Adrenal gland (tissue), 12 donors: Measurements from ENCODE around the gene UTF1. TPM values are rescaled to one million over a fixed set of nuclear protein-coding genes. Genes with fewer than 3 reads are reported as not detected.

Source experiments
- DNase-seq, 7 donors: peaks; one replicate each; pipeline ENCODE4 v3.0.0-alpha.2; 2019 to 2020
- H3K27ac ChIP-seq, 5 donors: fragments of 200-600 bp; sonication (generic) in 4 of 5; 1 replicate in 3 of 5; 2 replicates in 2 of 5; pipeline versions ENCODE4 v1.5.1 to v1.8.0; 2016 to 2020; ENCODE audit warnings: mild to moderate bottlenecking in 1 of 5
- H3K27me3 ChIP-seq: fragments of 200-600 bp; 2 replicates; pipeline ENCODE4 v1.8.0; 2021
- H3K36me3 ChIP-seq, 2 donors: fragments of 200-600 bp; replicated peaks in 1 of 2; 1 replicate in 1 of 2; 2 replicates in 1 of 2; pipeline versions ENCODE4 v1.5.1 to v1.8.0; 2018 to 2022
- H3K4me1 ChIP-seq, 2 donors: fragments of 200-600 bp; replicated peaks in 1 of 2; 1 replicate in 1 of 2; 2 replicates in 1 of 2; pipeline versions ENCODE4 v1.5.1 to v1.8.0; 2018 to 2021
- H3K4me3 ChIP-seq, 4 donors: fragments of 200-600 bp; sonication (generic) in 3 of 4; one replicate each; pipeline ENCODE4 v1.5.1; 2016 to 2018
- H3K9me3 ChIP-seq, 3 donors: fragments of 200-600 bp; sonication (generic) in 1 of 3; replicated peaks in 1 of 3; 1 replicate in 2 of 3; 2 replicates in 1 of 3; pipeline versions ENCODE4 v1.5.1 to v1.8.0; 2016 to 2021
- CTCF ChIP-seq, 6 experiments: fragments of 450-650 bp in 4 of 6; fragments of 200-600 bp in 2 of 6; sonication (generic) in 1 of 6; IDR thresholded peaks; 1 replicate in 5 of 6; 2 replicates in 1 of 6; pipeline versions ENCODE4 v1.5.1 to v1.8.0; 2016 to 2021; ENCODE audit warnings: antibody characterized with exemption in 6 of 6, mild to moderate bottlenecking in 2 of 6, moderate library complexity in 1 of 6
- POLR2A ChIP-seq, 2 donors: fragments of 450-650 bp; IDR thresholded peaks; one replicate each; pipeline ENCODE4 v1.6.1; 2017; ENCODE audit warnings: antibody characterized with exemption in 2 of 2, mild to moderate bottlenecking in 2 of 2, moderate library complexity in 1 of 2
- WGBS, 4 donors: extraction: QIAGEN DNeasy Blood & Tissue Kit in 2 of 4; methylation state at CpG; one replicate each; pipeline versions ENCODE4 v1.1.5 to v1.1.7; 2013 to 2017; 5-methylcytosine and 5-hydroxymethylcytosine counted together
- intact Hi-C, 2 donors: fragments of 100-400 bp; cut with DNase I; formaldehyde crosslinking; loops; one replicate each; pipeline versions ENCODE4 v1.14.1 to v1.15.0; 2022 to 2023
- polyA plus RNA-seq, 3 donors: library from polyadenylated mRNA; stranded (reverse); fragments of 200-250 nt in 2 of 3; fragments of 350-450 nt in 1 of 3; fragmentation: Illumina TruSeq in 1 of 3; extraction: RNeasy Lipid Tissue Mini Kit (QIAGEN cat#74804) in 1 of 3; gene quantifications; one replicate each; pipeline ENCODE4 v1.2.3, GENCODE V29; 2013 to 2014
- total RNA-seq, 9 donors: library from RNA; depleted of rRNA in 4 of 9; stranded (reverse); fragments of >200 nt in 4 of 9; fragments of 120-200 nt in 1 of 9; fragmentation: NEBNext Ultra II Directional in 1 of 9; extraction: Animal tissue kit (Norgen Biotek cat#: 25700) in 1 of 9; gene quantifications; one replicate each; pipeline versions ENCODE4 v1.1.0 to v1.2.4, GENCODE V29; 2013 to 2023
- donor health status: healthy with polysubstance abuse.
- donor health status: Bipolar disorder and iron deficiency.
- donor health status: DM: yes; HTN: yes; CAD: no.
- donor health status: DM: no; HTN: no; CAD: no.
- donor health status: DM: no; HTN: no; CAD: no.
- donor health status: DM: yes; HTN: yes; CAD: no.

Gene UTF1
- total and polyA plus RNA-seq, 12 donors = 0.19 to 0.24 TPM; not detected in 10

- no peaks in the 10 kb centered on the region for H3K36me3 ChIP-seq
- H3K9me3 ChIP-seq = no peaks in the 10 kb centered on the region
- 88 to 100% (median 96%) methylated on average over 2 to 22 of the region's 22 CpGs for WGBS, 4 donors
- no peak for DNase-seq
- no peaks in the 10 kb centered on the region for H3K4me1 ChIP-seq
- intact Hi-C loops = no loop called here
- TF ChIP-seq CTCF (IDR thresholded peaks at IDR 0.05) = no peak
- TF ChIP-seq POLR2A (IDR thresholded peaks at IDR 0.05) = no peak
- no peaks in the 10 kb centered on the region for H3K27me3 ChIP-seq
- no peak overlapping the region for H3K27ac ChIP-seq
- no peak overlapping the region for H3K4me3 ChIP-seq
Measured at GRCh38 chr10:133189256-133189655, 40.8 kb upstream of the UTF1 start.

- Histone ChIP-seq H3K27me3 (no peaks in the 10 kb centered on the region), H3K4me3 (no peak overlapping the region), H3K9me3 (no peaks in the 10 kb centered on the region), H3K27ac (no peak overlapping the region), H3K36me3 (no peaks in the 10 kb centered on the region), H3K4me1 (no peaks in the 10 kb centered on the region)
- WGBS, 4 donors = 87 to 93% (median 91%) methylated on average over 11 to 14 of the region's 14 CpGs
- no peak for TF ChIP-seq POLR2A (IDR thresholded peaks at IDR 0.05)
- no peak for TF ChIP-seq CTCF (IDR thresholded peaks at IDR 0.05)
- intact Hi-C loops = no loop called here
- no peak for DNase-seq
Measured at GRCh38 chr10:133189726-133190125, 40.3 kb upstream of the UTF1 start.

- H3K27me3 ChIP-seq = no peaks in the 10 kb centered on the region
- WGBS, 4 donors = 94 to 98% (median 97%) methylated on average over 10 of the region's 10 CpGs
- no peak for TF ChIP-seq POLR2A (IDR thresholded peaks at IDR 0.05)
Measured at GRCh38 chr10:133190225-133190624, 39.8 kb upstream of the UTF1 start.

GRCh38 chr10:133191651-133192050 lies 38.4 kb upstream of the UTF1 start:
- intact Hi-C loops = no loop called here
- WGBS, 4 donors = 93 to 100% (median 98%) methylated on average over 3 to 4 of the region's 4 CpGs
- DNase-seq = no peak

More at GRCh38 chr10:133190225-133190624, 39.8 kb upstream of the UTF1 start:
- H3K27ac ChIP-seq = no peak overlapping the region
- no peaks in the 10 kb centered on the region for H3K9me3 ChIP-seq
- no peak for DNase-seq
- H3K4me1 ChIP-seq = no peaks in the 10 kb centered on the region
- no peaks in the 10 kb centered on the region for H3K36me3 ChIP-seq
- intact Hi-C loops = no loop called here
- H3K4me3 ChIP-seq = no peak overlapping the region

More at GRCh38 chr10:133191651-133192050, 38.4 kb upstream of the UTF1 start:
- no peak overlapping the region for H3K27ac ChIP-seq
- no peak overlapping the region for H3K4me3 ChIP-seq
- no peaks in the 10 kb centered on the region for H3K27me3 ChIP-seq
- no peaks in the 10 kb centered on the region for H3K36me3 ChIP-seq
- no peaks in the 10 kb centered on the region for H3K4me1 ChIP-seq
- no peaks in the 10 kb centered on the region for H3K9me3 ChIP-seq
- TF ChIP-seq POLR2A (IDR thresholded peaks at IDR 0.05) = no peak
- no peak for TF ChIP-seq CTCF (IDR thresholded peaks at IDR 0.05)
